ENCODE results near the gene MAG.

- TF ChIP-seq ISL1 (CRISPR knock-in tag; IDR thresholded peaks at IDR 0.05) (no peak), PATZ1 (CRISPR knock-in tag; IDR thresholded peaks at IDR 0.05; ENCODE audit: borderline replicate concordance) (no peak), ZFP3 (CRISPR knock-in tag; IDR thresholded peaks at IDR 0.05) (no peak), ARNTL (CRISPR knock-in tag; IDR thresholded peaks at IDR 0.05; ENCODE audit: borderline replicate concordance, low read depth) (no peak), RARB (CRISPR knock-in tag; IDR thresholded peaks at IDR 0.05) (no peak), PPARA (CRISPR knock-in tag; IDR thresholded peaks at IDR 0.05; ENCODE audit: borderline replicate concordance) (no peak), OSR1 (CRISPR knock-in tag; IDR thresholded peaks at IDR 0.05) (no peak), POU6F1 (CRISPR knock-in tag; IDR thresholded peaks at IDR 0.05; ENCODE audit: borderline replicate concordance, low read depth) (no peak), TOX (CRISPR knock-in tag; IDR thresholded peaks at IDR 0.05; ENCODE audit: borderline replicate concordance) (no peak)
- TF ChIP-seq, protein P1, sequence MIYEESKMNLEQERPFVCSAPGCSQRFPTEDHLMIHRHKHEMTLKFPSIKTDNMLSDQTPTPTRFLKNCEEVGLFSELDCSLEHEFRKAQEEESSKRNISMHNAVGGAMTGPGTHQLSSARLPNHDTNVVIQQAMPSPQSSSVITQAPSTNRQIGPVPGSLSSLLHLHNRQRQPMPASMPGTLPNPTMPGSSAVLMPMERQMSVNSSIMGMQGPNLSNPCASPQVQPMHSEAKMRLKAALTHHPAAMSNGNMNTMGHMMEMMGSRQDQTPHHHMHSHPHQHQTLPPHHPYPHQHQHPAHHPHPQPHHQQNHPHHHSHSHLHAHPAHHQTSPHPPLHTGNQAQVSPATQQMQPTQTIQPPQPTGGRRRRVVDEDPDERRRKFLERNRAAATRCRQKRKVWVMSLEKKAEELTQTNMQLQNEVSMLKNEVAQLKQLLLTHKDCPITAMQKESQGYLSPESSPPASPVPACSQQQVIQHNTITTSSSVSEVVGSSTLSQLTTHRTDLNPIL (CRISPR knock-in tag; IDR thresholded peaks at IDR 0.05; ENCODE audit: low read depth) = no peak
Measured at GRCh38 chr19:35322014-35322413, 30.1 kb downstream of the MAG start.

Data from SK-N-SH treated with all-trans-retinoic acid at 6 μM for 48 hours (cell line).